GM18907 (cell line): ENCODE measurements around the gene SLC47A1.
"Not testable (repeated sequence)": the region's sequence is repeated elsewhere in the genome, so short reads cannot be mapped to it uniquely, and the experiment has no call there.

ENCODE experiments used
- ATAC-seq: cut with Tn5 transposase; IDR thresholded peaks from one replicate; pipeline ENCODE4 v1.9.1; 2021; ENCODE audit warnings: mild to moderate bottlenecking, moderate library complexity; ENCODE audit not compliant: unreplicated experiment

SLC47A1 gene

GRCh38 chr17:19520641-19521040, 13.0 kb upstream of the SLC47A1 start:
- no peak for ATAC-seq

GRCh38 chr17:19523690-19524089, 10.0 kb upstream of the SLC47A1 start:
- no peak for ATAC-seq

- ATAC-seq, result not testable (repeated sequence)
Observed at GRCh38 chr17:19526950-19527349, 6.7 kb upstream of the SLC47A1 start.

- no peak for ATAC-seq
Observed at GRCh38 chr17:19531780-19532501, 1.7 kb upstream of the SLC47A1 start.

- no peak for ATAC-seq
Observed at GRCh38 chr17:19533036-19533717, 477 bp upstream of the SLC47A1 start.

- ATAC-seq, result no peak
Observed at GRCh38 chr17:19534562-19535149, 1.0 kb downstream of the SLC47A1 start.

- ATAC-seq, result no peak
Observed at GRCh38 chr17:19537111-19537510, 3.5 kb downstream of the SLC47A1 start.

GRCh38 chr17:19538095-19539039, 4.7 kb downstream of the SLC47A1 start:
- ATAC-seq, result no peak

GRCh38 chr17:19539040-19539399, 5.4 kb downstream of the SLC47A1 start:
- ATAC-seq, result no peak

- no peak for ATAC-seq
Observed at GRCh38 chr17:19539841-19540311, 6.2 kb downstream of the SLC47A1 start.

GRCh38 chr17:19540706-19541370, 7.2 kb downstream of the SLC47A1 start:
- no peak for ATAC-seq

GRCh38 chr17:19541445-19541844, 7.8 kb downstream of the SLC47A1 start:
- ATAC-seq, result no peak

GRCh38 chr17:19542247-19542646, 8.6 kb downstream of the SLC47A1 start:
- ATAC-seq, result no peak

GRCh38 chr17:19544366-19544765, 10.7 kb downstream of the SLC47A1 start:
- no peak for ATAC-seq

GRCh38 chr17:19546289-19547065, 12.8 kb downstream of the SLC47A1 start:
- no peak for ATAC-seq

GRCh38 chr17:19549746-19550623, 16.3 kb downstream of the SLC47A1 start:
- ATAC-seq, result no peak

GRCh38 chr17:19551165-19551564, 17.5 kb downstream of the SLC47A1 start:
- ATAC-seq, result no peak

GRCh38 chr17:19551591-19552148, 18.0 kb downstream of the SLC47A1 start:
- ATAC-seq, result no peak
